ENCODE measurements around the gene USP9X. TPM values are rescaled to one million over a fixed set of nuclear protein-coding genes. Genes with fewer than 3 reads are reported as not detected.

The USP9X gene
- total and polyA plus RNA-seq, 9 of the 15 experiments (the other 6 are each of a cell fraction or from before 2014, with no cell fraction given) = 10.9 to 47.8 (median 29.5) TPM

GRCh38 chrX:41096339-41096955, 11.2 kb downstream of the USP9X start:
- BruUV-seq (replicated peaks) = no TSS peak
- no peak for DNase-seq (ENCODE audit: extremely low read depth in 1 of 4, low spot score in 3 of 4)
- Histone ChIP-seq H2AFZ (ENCODE audit: low read depth, low read length) (no peak overlapping the region), H3K4me1 (replicated peaks in 1 of 2; ENCODE audit: control insufficient read depth in 2 of 2, insufficient read depth in 2 of 2, low read length in 2 of 2) (peaks cover 0 to 14% of the 10 kb centered on the region in 2 experiments; a peak in 3 of 5 replicates), H3K4me3 (no peak overlapping the region), H3K4me2 (ENCODE audit: insufficient read depth, low read length) (no peak overlapping the region), H4K20me1 (replicated peaks; ENCODE audit: control insufficient read depth, insufficient read depth, low read length) (peaks cover 48% of the 10 kb centered on the region), H3K9me3 (replicated peaks; ENCODE audit: control insufficient read depth, insufficient read depth, low read depth, low read length) (no peaks in the 10 kb centered on the region), H3K36me3 (ENCODE audit: control insufficient read depth, insufficient read depth, low read length) (peaks cover 29% of the 10 kb centered on the region; the same call in 2 of the 3 replicates), H3K27me3 (ENCODE audit: control insufficient read depth in 2 of 2, insufficient read depth in 2 of 2, low read length in 2 of 2) (no peaks in the 10 kb centered on the region), H3K9ac (ENCODE audit: insufficient read depth in 1 of 2, low read depth in 2 of 2, low read length in 2 of 2) (no peak overlapping the region), H3K79me2 (ENCODE audit: control insufficient read depth, insufficient read depth, low read length) (peaks cover 99% of the 10 kb centered on the region), H3K27ac (ENCODE audit: extremely low read depth, low read depth, low read length) (no peak overlapping the region), H3K9me1 (ENCODE audit: control insufficient read depth, insufficient read depth, low read length) (peaks cover 6% of the 10 kb centered on the region)
- POLR2A ChIA-PET = interaction anchor here (0.7 to 3.0 kb wide), 5 partner anchors 8 to 551 kb away, joined by 3 to 11 read pairs (median 5); partner anchors contain the start of gene USP9X
- TF ChIP-seq CHD2 (IDR thresholded peaks at IDR 0.05; ENCODE audit: low read depth, low read length) (no peak), TBP (optimal IDR thresholded peaks at IDR 0.05; ENCODE audit: low read depth, low read length) (no peak)
- 47% methylated on average over 5 of the region's 7 CpGs for WGBS (ENCODE audit: insufficient coverage, low coverage, missing lambda C conversion rate)
- intact Hi-C loops (cut with micrococcal nuclease) (no loop called here), in situ Hi-C loops (cut with MboI) (no loop called here)
- CTCF ChIA-PET (ENCODE audit: low intra/inter-chr PET ratio) = no interaction called here
- ATAC-seq = peak; percentile 51
- no peak for FAIRE-seq

DNA sequence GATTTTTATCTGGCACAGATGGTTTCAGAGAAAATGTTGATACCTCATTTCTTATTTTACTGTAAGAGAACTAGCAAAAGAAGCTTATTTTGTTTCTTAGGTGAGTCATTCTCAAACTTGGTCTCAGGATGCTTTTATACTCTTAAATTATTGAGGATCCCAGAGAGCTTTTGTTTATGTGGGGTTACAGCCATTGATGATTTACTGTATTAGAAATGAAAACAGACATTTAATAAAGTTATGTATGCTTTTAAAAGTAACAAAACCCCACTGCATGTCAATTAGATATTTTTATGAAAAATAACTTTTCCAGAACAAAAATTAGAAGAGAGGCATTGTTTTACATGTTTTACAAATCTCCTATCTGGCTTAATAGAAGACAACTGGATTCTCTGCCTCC, 12.1 kb downstream of the USP9X start:
- intact Hi-C loops (cut with micrococcal nuclease) = no loop called here
- CTCF ChIA-PET (ENCODE audit: low intra/inter-chr PET ratio) = no interaction called here
- peaks cover 41% of the 10 kb centered on the region for H4K20me1 ChIP-seq (replicated peaks; ENCODE audit: control insufficient read depth, insufficient read depth, low read length)
- TF ChIP-seq ETV5 (CRISPR knock-in tag; IDR thresholded peaks at IDR 0.05; ENCODE audit: low read depth) = no peak
- no peak for TF ChIP-seq TSC22D4 (tag; IDR thresholded peaks at IDR 0.05)
- TF ChIP-seq SIRT6 (IDR thresholded peaks at IDR 0.05; ENCODE audit: low read depth, low read length) = no peak
- no peak for TF ChIP-seq ESRRA (IDR thresholded peaks at IDR 0.05; ENCODE audit: borderline replicate concordance, low read depth)
- no peak for TF ChIP-seq ZNF263 (CRISPR knock-in tag; IDR thresholded peaks at IDR 0.05; ENCODE audit: borderline replicate concordance)
- TF ChIP-seq ZNF584 (CRISPR knock-in tag; IDR thresholded peaks at IDR 0.05; ENCODE audit: low read depth) = no peak
- no peak for TF ChIP-seq ATF3 (IDR thresholded peaks at IDR 0.05)
- no peak for TF ChIP-seq ATF3 (CRISPR knock-in tag; conservative IDR thresholded peaks at IDR 0.05)
- no peak for TF ChIP-seq FOXA1 (IDR thresholded peaks at IDR 0.05; ENCODE audit: borderline replicate concordance)
- TF ChIP-seq LARP7 (IDR thresholded peaks at IDR 0.05) = no peak
- TF ChIP-seq, protein P1, sequence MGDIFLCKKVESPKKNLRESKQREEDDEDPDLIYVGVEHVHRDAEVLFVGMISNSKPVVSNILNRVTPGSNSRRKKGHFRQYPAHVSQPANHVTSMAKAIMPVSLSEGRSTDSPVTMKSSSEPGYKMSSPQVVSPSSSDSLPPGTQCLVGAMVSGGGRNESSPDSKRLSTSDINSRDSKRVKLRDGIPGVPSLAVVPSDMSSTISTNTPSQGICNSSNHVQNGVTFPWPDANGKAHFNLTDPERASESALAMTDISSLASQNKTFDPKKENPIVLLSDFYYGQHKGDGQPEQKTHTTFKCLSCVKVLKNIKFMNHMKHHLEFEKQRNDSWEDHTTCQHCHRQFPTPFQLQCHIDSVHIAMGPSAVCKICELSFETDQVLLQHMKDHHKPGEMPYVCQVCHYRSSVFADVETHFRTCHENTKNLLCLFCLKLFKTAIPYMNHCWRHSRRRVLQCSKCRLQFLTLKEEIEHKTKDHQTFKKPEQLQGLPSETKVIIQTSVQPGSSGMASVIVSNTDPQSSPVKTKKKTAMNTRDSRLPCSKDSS (IDR thresholded peaks at IDR 0.05; ENCODE audit: low read depth, partially characterized antibody) = no peak

More for the DNA sequence above, 12.1 kb downstream of the USP9X start:
- H2AFZ ChIP-seq (ENCODE audit: low read depth, low read length) = no peak overlapping the region
- no peak overlapping the region for H3K4me2 ChIP-seq (ENCODE audit: insufficient read depth, low read length)
- no peaks in the 10 kb centered on the region for H3K27me3 ChIP-seq (ENCODE audit: control insufficient read depth in 2 of 2, insufficient read depth in 2 of 2, low read length in 2 of 2)
- no peak for DNase-seq (ENCODE audit: extremely low read depth in 1 of 4, low spot score in 3 of 4)
- no TSS peak for BruUV-seq (replicated peaks)
- H3K27ac ChIP-seq (ENCODE audit: extremely low read depth, low read depth, low read length) = no peak overlapping the region
- H3K9ac ChIP-seq (ENCODE audit: insufficient read depth in 1 of 2, low read depth in 2 of 2, low read length in 2 of 2) = no peak overlapping the region
- no peak for ATAC-seq
- in situ Hi-C loops (cut with MboI) = no loop called here
- peaks cover 0 to 14% of the 10 kb centered on the region in 2 experiments; a peak in 3 of 5 replicates for H3K4me1 ChIP-seq (replicated peaks in 1 of 2; ENCODE audit: control insufficient read depth in 2 of 2, insufficient read depth in 2 of 2, low read length in 2 of 2)
- H3K79me2 ChIP-seq (ENCODE audit: control insufficient read depth, insufficient read depth, low read length) = peaks cover 99% of the 10 kb centered on the region
- H3K36me3 ChIP-seq (ENCODE audit: control insufficient read depth, insufficient read depth, low read length) = peaks cover 20% of the 10 kb centered on the region; the same call in 2 of the 3 replicates
- H3K4me3 ChIP-seq = no peak overlapping the region
- FAIRE-seq = no peak
- H3K9me3 ChIP-seq (replicated peaks; ENCODE audit: control insufficient read depth, insufficient read depth, low read depth, low read length) = no peaks in the 10 kb centered on the region
- POLR2A ChIA-PET = interaction anchor here (1.2 to 3.0 kb wide), 3 partner anchors 9 to 12 kb away, joined by 4 to 11 read pairs (median 5); partner anchors contain the start of gene USP9X
- peaks cover 6% of the 10 kb centered on the region for H3K9me1 ChIP-seq (ENCODE audit: control insufficient read depth, insufficient read depth, low read length)
